Measurements from ENCODE around the gene GNPDA1.
"Not testable (repeated sequence)": the region's sequence is repeated elsewhere in the genome, so short reads cannot be mapped to it uniquely, and the experiment has no call there.

The GNPDA1 gene

DNA sequence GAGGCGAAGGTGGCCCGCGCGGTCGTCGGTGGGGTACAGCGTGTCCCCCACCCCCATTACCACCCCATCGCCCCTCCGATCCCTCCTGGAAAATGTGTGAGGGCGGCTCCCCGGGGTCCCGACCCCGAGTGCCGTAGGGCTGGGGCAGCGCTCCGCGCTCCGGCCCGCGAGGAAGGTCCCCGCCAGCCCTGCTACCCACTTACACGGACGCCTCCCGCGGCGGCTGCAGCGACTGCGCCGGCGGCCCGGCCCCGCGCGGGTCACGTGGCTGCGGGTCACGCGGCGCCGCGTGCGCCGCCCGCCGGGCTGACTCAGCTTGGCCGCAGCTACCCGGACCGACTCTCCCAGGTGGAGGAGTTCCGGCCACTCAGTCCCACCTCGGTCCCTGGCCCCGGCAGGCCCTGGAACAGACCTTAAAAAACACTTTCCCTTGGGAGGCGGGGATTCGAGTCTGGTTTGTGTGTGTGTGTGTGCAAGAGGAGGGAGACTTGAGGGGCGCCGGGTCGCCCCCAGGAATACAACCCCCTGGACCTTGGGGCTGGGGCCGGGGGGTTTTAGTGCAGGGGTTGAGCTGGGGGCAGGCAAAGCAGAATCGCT is at the start of gene GNPDA1:
TSS of gene GNPDA1 (minus strand) at position 236 of the 597 bp plus-strand sequence. CDS start 992 bp downstream, outside the sequence.
- DNase-seq = peak; percentile 9 to 38

- DNase-seq = no peak
These were observed 46.6 kb upstream of the GNPDA1 start for GRCh38 chr5:142059304-142059940.

- no peak for DNase-seq
These were observed 44.9 kb upstream of the GNPDA1 start for GRCh38 chr5:142057697-142058056.

DNA sequence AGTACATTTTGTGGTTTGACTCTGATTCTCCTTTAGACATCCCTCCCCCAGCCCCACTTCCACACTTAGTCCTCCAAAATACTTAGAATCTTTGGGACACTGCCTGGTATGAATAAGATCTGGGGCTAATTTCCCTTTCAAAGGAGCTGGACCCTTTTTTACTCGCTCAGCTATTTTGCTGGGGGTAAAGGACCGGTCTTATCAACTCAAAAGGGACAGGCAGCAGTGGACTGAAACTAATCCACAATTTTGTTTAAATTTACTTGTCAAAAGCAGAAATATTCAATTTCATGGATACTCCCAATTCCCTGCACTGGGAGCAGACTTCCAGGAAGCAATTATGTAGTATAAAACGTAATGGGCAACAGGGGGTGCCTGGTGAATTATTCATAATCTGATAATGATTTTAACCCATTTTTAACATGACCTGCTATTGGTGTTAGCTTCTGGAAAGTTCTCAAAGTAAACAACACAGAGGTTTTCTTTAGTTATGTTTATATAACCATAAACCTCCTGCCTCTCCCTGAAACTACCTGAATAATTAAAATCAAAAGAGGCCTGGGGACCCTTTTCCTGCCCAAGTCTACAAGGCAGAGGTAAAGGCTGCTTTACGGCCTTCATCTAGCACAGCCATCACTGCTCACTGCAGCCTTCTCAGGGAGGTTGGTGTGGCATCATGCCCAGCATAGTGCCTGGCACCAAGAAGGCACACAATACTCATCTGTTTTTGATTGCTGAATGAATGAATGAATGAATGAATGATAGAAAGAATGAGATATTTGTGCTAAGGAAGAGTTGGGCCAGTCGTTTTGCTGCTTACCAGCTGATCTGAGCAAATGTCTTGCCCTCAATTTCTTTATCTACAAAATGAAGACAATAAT is 44.2 kb upstream of the GNPDA1 start:
- no peak for DNase-seq

DNA sequence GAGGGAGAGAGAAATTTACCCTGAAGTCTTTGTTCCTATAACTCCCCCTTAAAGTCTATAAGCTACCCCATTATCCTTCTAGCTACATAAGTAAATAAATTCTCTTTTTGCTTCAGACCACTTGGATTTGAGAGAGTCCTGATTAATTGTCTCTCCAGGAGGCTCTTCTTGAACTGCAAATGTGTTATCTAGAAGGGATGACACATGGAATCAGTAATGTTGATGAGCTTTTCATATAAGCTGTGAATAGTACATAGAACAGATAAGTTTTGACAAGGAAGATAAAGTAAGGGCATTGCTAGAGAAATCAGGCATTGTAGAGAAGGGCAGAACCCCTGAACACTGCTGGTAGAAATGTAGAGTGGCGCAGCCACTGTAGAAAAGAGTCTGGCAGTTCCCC is 42.5 kb upstream of the GNPDA1 start:
- no peak for DNase-seq

- DNase-seq = peak in 1 of 2 donors; percentile 39
These were observed 40.8 kb upstream of the GNPDA1 start for GRCh38 chr5:142053426-142054151.

DNA sequence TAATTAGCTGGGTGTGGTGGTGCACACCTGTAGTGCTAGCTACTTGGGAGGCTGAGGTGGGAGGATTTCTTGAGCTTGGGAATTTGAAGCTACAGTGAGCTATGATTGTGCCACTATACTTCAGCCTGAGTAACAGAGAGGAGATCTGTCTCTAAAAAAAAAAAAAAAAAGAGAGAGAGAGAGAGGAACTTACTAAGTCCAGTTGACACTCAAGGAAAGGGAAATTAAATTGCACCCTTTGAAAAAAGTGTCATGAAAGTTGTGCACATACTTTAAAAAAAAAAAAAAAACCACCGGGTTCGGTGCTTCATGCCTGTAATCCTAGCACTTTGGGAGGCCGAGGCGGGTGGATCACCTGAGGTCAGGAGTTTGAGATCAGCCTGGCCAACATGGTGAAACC is 39.2 kb upstream of the GNPDA1 start:
- not testable (repeated sequence) for DNase-seq

DNA sequence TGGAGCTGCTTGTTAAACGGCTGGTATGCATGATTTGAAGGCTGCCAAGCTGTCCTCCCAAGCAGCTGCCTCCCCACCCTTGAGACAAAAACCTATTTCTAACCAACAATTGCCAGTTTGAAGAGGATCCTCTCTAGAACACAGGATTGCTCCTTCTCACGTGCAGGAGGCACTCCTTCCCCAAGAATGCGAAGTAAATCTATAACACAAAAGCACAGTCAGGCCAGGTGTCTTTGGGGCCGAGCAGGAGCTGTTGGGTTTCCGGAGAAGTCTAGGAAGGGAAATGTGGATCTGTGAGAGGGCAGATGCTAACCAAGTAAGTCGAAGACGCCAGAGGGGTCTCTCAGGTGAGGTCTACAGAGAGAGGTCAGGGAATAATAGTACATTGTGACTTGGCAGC is 35.4 kb upstream of the GNPDA1 start:
- no peak for DNase-seq

GRCh38 chr5:142046191-142046590 is 33.4 kb upstream of the GNPDA1 start:
- DNase-seq = no peak

- DNase-seq = not testable (repeated sequence)
These were observed 28.1 kb upstream of the GNPDA1 start for GRCh38 chr5:142040881-142041280.

DNA sequence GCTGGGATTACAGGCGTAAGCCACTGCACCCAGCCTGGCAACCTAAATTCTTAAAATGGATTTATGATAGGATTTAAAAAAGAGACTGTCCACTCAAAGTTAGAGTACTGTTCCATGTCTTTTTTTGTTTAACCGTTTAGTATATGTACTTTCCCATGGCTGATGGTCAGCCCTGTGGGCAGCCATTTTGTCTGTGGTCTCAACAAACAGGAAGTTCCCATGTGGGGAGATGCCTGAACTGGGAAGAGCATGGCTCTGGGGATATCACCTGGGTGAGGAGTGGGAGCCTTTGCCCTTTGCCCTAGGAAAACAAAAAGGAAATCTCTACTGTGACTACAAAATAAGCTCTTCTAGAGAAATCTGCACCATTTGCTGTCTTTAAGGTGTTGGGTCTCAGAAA is 27.5 kb upstream of the GNPDA1 start:
- no peak for DNase-seq

GRCh38 chr5:142038735-142039134 is 25.9 kb upstream of the GNPDA1 start:
- no peak for DNase-seq

DNA sequence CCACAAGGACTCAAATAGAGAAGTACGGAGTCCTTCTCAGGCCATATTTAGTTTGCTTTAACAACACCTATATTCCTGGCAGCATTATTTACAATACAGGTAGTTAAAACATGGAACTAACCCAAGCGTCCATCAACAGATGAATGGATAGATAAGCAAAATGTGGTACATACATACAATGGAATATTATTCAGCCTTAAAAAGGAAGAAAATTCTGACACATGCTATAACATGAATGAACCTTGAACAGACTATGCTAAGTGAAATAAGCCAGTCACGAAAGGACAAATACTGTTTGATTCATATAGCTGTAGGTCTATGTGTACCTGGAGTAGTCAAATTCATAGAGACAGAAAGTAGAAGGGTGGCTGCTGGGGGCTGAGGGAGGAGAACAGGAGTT is 24.8 kb upstream of the GNPDA1 start:
- DNase-seq = not testable (repeated sequence)

DNA sequence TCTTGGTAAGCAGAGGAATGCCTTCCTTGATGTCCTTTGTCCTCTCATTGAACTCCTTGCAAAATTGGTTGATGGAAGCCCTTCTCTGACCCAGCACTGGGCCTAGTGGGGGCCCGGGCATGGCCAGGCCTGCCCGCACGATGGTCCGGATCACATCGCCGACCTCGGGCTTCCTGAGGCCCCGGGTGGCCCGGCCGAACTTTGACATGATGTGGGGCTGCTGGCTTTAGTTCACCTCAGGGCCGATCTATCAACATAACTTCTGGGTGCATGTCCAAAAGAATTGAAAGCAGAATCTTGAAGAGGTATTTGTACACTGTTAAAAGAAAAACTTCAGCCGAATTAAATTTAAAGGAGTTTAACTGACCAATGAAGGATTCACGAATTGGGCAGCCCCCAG is 24.1 kb upstream of the GNPDA1 start:
- DNase-seq = no peak

GRCh38 chr5:142034994-142035393 is 22.2 kb upstream of the GNPDA1 start:
- no peak for DNase-seq

DNA sequence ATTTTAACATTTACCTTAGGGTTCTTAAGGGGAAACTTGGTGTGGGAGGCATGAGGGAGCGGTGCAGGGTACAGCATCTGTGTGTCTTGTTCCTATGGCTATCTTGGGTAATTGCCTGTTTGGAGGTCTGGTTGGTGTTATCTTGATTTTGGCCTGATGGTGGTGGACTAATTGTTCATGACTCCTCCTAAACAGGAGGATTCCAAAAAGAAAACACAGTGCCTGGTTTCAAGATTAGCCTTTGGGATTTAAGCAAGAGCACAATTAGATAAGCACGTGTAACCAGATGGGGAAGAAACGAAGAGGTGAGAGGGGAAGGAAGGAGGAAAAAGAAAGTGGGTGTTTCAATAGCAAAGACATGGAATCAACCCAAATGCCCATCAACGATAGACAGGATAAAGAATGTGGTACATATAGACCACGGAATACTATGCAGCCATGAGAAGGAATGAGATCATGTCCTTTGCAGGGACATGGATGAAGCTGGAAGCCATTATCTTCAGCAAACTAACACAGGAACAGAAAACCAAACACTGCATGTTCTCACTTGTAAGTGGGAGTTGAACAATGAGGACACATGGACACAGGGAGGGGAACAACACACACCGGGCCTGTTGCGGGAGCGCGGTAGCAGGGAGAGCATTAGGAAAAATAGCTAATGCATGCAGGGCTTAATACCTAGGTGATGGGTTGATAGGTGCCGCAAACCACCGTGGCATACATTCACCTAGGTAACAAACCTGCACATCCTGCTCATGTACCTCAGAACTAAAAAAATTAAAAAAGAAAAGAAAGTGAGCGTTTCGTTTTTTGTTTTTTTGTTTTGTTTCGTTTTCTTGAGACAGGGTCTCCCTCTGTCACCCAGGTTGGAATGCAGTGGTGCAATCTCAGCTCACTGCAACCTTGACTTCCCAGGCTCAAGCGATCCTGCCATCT is 21.1 kb upstream of the GNPDA1 start:
- DNase-seq = not testable (repeated sequence)

- DNase-seq = no peak
These were observed 20.2 kb upstream of the GNPDA1 start for GRCh38 chr5:142032747-142033631.

- DNase-seq = no peak
These were observed 19.3 kb upstream of the GNPDA1 start for GRCh38 chr5:142032150-142032549.

DNA sequence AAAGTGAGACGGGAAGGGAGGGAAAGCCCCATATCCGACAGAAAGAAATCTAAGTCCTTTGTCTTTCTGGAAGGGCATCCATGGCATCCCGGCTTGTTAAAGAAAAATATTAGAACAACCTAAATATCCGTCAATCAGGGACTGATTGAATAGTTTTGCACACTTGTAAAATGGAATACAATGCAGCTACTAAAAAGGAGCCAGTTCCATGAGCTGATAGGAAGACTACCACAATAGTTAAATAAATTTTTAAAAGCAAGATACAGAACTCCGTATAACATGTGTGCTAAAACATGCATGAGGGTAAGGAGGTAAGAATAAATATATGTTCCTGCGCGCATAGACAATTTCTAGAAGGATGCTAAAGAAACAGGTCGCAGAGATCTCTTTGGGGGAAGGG is 12.8 kb upstream of the GNPDA1 start:
- DNase-seq = no peak

- DNase-seq = peak; percentile 30 to 85
These were observed 12.0 kb upstream of the GNPDA1 start for GRCh38 chr5:142024771-142025304.

DNA sequence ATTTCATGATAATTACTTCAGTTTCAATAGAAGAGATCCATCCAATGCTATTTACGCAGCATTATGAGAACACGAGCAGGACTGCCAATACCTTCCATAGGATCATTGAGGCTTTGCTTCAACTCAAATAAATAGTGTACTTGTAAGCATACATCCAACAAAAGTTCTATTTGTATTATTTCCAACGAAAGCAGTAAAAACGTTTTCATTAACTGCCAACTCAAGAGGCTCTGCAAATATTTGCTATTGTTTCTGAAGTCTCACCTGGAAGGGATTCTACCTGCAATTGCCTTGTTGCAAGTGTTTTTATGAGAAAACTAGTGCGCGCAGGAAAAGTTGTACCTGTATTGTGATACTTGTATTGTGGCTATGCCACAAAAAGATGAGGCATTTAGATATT is 11.0 kb upstream of the GNPDA1 start:
- DNase-seq = no peak
